Osteoblast (primary cell): Measurements from ENCODE around the gene FAM3C. TPM values are rescaled to one million over a fixed set of nuclear protein-coding genes. Genes with fewer than 3 reads are reported as not detected.

ENCODE experiments used
- DNase-seq: peaks from one replicate; pipeline ENCODE4 v3.0.0; 2011; ENCODE audit warnings: low spot score, mixed read lengths; ENCODE audit not compliant: insufficient read length; ENCODE audit errors: missing footprints
- H2AFZ ChIP-seq: 2 replicates; pipeline ENCODE4 v1.6.0; 2011; ENCODE audit warnings: mild to moderate bottlenecking, low read length
- H3K27ac ChIP-seq: 2 replicates; pipeline ENCODE4 v1.5.1; 2011; ENCODE audit warnings: mild to moderate bottlenecking, low read depth, low read length, moderate library complexity
- H3K27me3 ChIP-seq: 2 replicates; pipeline ENCODE4 v1.6.0; 2012; ENCODE audit warnings: mild to moderate bottlenecking, control low read depth, inconsistent platforms, low read length, moderate library complexity; ENCODE audit not compliant: insufficient read depth
- H3K36me3 ChIP-seq: 2 replicates; pipeline ENCODE4 v1.5.1; 2011; ENCODE audit warnings: mild to moderate bottlenecking, low read length, control low read depth, moderate library complexity; ENCODE audit not compliant: insufficient read depth
- H3K4me1 ChIP-seq: 2 replicates; pipeline ENCODE4 v1.5.1; 2011; ENCODE audit warnings: mild to moderate bottlenecking, low read length, control low read depth, moderate library complexity; ENCODE audit not compliant: insufficient read depth
- H3K4me2 ChIP-seq: 2 replicates; pipeline ENCODE4 v1.6.0; 2011; ENCODE audit warnings: mild to moderate bottlenecking, low read length; ENCODE audit not compliant: insufficient read depth
- H3K4me3 ChIP-seq: fragments of 200-600 bp; sonication (generic); 3 replicates; pipeline ENCODE4 v1.5.1; 2012; ENCODE audit warnings: mild to moderate bottlenecking, low read length, inconsistent platforms; ENCODE audit not compliant: insufficient read depth
- H3K79me2 ChIP-seq: 2 replicates; pipeline ENCODE4 v1.6.0; 2012; ENCODE audit warnings: mild to moderate bottlenecking, low read length, control low read depth, inconsistent platforms; ENCODE audit not compliant: insufficient read depth
- H3K9me3 ChIP-seq: 2 replicates; pipeline ENCODE4 v1.5.1; 2011; ENCODE audit warnings: low read depth, low read length, control low read depth
- H4K20me1 ChIP-seq: 2 replicates; pipeline ENCODE4 v1.6.0; 2012; ENCODE audit warnings: mild to moderate bottlenecking, low read length, control low read depth; ENCODE audit not compliant: insufficient read depth
- CTCF ChIP-seq: IDR thresholded peaks from 2 replicates; pipeline ENCODE4 v1.5.1; 2011; ENCODE audit warnings: mild to moderate bottlenecking, low read depth, low read length, moderate library complexity; ENCODE audit errors: extremely low read depth
- total RNA-seq: library from RNA; depleted of rRNA; stranded (reverse); fragments of >200 nt; gene quantifications from 2 replicates; pipeline ENCODE4 v1.2.3, GENCODE V29; 2012

The FAM3C gene
- total RNA-seq, 1 donor: 65.5 TPM

DNA sequence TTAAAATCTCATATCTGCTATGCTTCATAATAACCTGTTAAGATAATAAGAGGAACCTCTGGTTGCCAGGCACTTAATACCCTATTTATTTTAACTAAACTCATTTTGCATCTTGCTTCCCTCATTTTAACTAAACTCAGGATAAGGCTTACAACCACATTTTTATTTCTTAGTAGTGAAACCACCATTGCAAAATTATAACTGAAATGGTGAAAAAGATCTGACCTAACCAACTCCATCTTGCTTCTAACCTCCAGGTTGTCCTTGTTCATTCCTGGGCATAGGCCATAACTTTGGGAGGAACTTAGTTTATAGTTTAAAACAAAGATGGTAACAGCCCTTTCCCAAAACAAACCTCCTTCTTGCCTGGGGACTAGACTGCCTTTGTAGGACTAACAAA is 6.0 kb downstream of the FAM3C start:
- H3K4me1 ChIP-seq: peaks cover 14% of the 10 kb centered on the region
- no peak for TF ChIP-seq CTCF
- H3K4me3 ChIP-seq: no peak overlapping the region
- no peaks in the 10 kb centered on the region for H3K9me3 ChIP-seq
- H3K36me3 ChIP-seq: peaks cover 10% of the 10 kb centered on the region
- H3K27ac ChIP-seq: no peak overlapping the region
- no peaks in the 10 kb centered on the region for H3K27me3 ChIP-seq
- H4K20me1 ChIP-seq: peaks cover 49% of the 10 kb centered on the region
- no peak for DNase-seq
- H3K79me2 ChIP-seq: peaks cover 99% of the 10 kb centered on the region
- H2AFZ ChIP-seq: no peak overlapping the region
- H3K4me2 ChIP-seq: no peak overlapping the region

DNA sequence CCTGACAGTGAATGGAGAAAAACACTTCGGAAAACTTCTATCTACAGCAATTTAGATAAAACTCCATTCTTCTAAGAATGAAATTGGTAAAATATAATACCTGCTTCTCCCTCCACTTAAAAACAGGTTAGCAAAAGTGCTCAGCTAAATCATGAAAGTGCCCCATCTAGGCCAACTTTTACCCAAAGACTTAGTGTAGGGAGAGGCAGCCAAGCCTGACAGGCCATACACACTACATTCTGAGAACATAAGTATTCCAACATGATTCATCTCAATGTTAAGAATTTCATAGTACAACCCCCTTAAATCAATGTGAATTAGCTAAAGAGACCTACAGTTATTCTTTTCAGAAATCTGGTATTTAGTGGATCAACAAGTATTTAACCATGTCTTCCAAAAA is 7.2 kb downstream of the FAM3C start:
- no peak for TF ChIP-seq CTCF
- peaks cover 10% of the 10 kb centered on the region for H3K36me3 ChIP-seq
- no peaks in the 10 kb centered on the region for H3K27me3 ChIP-seq
- H3K9me3 ChIP-seq: no peaks in the 10 kb centered on the region
- H3K4me2 ChIP-seq: no peak overlapping the region
- H3K4me3 ChIP-seq: no peak overlapping the region
- no peak overlapping the region for H3K27ac ChIP-seq
- DNase-seq: no peak
- H4K20me1 ChIP-seq: peaks cover 56% of the 10 kb centered on the region
- peaks cover 8% of the 10 kb centered on the region for H3K4me1 ChIP-seq
- peaks cover 99% of the 10 kb centered on the region for H3K79me2 ChIP-seq
- no peak overlapping the region for H2AFZ ChIP-seq

DNA sequence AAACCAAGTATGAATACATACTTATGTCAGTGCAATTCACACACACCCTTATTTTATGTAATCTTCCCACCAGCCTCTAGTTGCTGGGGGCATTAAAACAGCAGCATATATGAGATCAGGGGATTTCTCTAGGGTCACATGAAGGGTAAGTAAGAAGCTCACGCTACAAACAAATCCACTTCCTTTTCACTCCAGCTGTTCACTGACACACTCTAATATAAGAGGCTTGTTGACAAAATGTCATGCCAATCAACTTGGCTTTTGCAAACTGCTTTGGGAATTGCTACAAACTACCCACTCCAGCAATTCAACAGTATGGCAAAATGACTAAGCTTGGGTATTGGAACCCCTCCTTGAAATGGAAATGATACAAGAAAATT is 10.3 kb downstream of the FAM3C start:
- DNase-seq: no peak
- H3K36me3 ChIP-seq: peaks cover 2% of the 10 kb centered on the region

More for the DNA sequence above, 10.3 kb downstream of the FAM3C start:
- Histone ChIP-seq H3K27ac (peak overlapping the region; percentile 3), H4K20me1 (peaks cover 51% of the 10 kb centered on the region), H3K4me1 (peaks cover 8% of the 10 kb centered on the region), H3K4me3 (no peak overlapping the region), H3K4me2 (no peak overlapping the region), H3K27me3 (no peaks in the 10 kb centered on the region), H2AFZ (no peak overlapping the region), H3K9me3 (no peaks in the 10 kb centered on the region), H3K79me2 (peaks cover 98% of the 10 kb centered on the region)
- TF ChIP-seq CTCF: no peak
